ENCODE measurements around the gene MRGPRE.

DNA sequence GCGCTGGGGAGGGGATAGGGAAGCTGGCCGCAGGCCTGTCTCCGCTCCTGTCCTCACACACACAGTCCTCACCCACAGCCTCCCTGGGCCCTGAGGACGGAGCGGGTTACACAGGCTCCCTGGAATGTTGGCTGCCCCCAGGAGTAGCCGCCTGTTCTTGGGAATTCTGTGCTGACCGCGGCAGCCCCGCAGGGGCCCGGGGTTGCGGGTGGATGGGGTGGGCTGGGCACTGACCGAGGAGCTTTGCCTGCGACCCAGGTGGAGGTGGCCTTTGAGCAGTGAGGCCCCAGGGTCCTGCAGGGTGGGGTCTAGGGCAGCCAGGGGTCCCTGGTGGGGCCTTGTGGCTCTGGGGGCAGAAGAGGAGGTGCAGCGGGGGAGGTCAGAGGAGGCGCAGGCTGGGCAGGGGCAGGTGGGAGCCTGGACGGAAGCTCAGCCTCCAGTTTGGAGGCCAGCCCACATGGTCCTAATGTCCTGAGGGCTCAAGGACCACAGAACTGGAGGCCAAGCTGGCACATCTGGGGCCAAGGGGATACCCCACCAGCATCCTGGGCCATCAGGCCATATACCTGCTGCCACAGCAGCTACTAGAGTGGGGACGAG, 7.0 kb downstream of the MRGPRE start:
- TF ChIP-seq, protein P1, sequence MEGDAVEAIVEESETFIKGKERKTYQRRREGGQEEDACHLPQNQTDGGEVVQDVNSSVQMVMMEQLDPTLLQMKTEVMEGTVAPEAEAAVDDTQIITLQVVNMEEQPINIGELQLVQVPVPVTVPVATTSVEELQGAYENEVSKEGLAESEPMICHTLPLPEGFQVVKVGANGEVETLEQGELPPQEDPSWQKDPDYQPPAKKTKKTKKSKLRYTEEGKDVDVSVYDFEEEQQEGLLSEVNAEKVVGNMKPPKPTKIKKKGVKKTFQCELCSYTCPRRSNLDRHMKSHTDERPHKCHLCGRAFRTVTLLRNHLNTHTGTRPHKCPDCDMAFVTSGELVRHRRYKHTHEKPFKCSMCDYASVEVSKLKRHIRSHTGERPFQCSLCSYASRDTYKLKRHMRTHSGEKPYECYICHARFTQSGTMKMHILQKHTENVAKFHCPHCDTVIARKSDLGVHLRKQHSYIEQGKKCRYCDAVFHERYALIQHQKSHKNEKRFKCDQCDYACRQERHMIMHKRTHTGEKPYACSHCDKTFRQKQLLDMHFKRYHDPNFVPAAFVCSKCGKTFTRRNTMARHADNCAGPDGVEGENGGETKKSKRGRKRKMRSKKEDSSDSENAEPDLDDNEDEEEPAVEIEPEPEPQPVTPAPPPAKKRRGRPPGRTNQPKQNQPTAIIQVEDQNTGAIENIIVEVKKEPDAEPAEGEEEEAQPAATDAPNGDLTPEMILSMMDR (IDR thresholded peaks at IDR 0.05 in 8 of 11, conservative IDR thresholded peaks at IDR 0.05 in 3 of 11) = no peak
- TF ChIP-seq POLR2A (IDR thresholded peaks at IDR 0.05) = no peak

All from spleen (tissue), 7 donors.